SU-DHL-6 (cell line): ENCODE measurements around the gene DDN.

Source experiments
- H2AFZ ChIP-seq: fragments of 200-600 bp; sonication (generic); 2 replicates; pipeline ENCODE4 v1.6.1; 2014; ENCODE audit warnings: low read depth, mild to moderate bottlenecking, moderate library complexity, mixed read lengths, antibody characterized with exemption, low read length; ENCODE audit not compliant: severe bottlenecking
- H3F3A ChIP-seq: fragments of 200-600 bp; shearing (Covaris generic); 2 replicates; pipeline ENCODE4 v1.6.0; 2016; ENCODE audit warnings: antibody characterized with exemption, mild to moderate bottlenecking; ENCODE audit not compliant: insufficient read depth
- H3K27ac ChIP-seq: fragments of 200-600 bp; sonication (generic); 2 replicates; pipeline ENCODE4 v1.5.1; 2016; ENCODE audit warnings: low read depth, mild to moderate bottlenecking, low read length, moderate library complexity, mixed read lengths
- H3K27me3 ChIP-seq: fragments of 200-600 bp; sonication (generic), shearing (Covaris generic); 2 replicates; pipeline ENCODE4 v1.6.0; 2014; ENCODE audit warnings: mild to moderate bottlenecking, low read length
- H3K36me3 ChIP-seq: fragments of 200-600 bp; sonication (generic); 2 replicates; pipeline ENCODE4 v1.6.1; 2014; ENCODE audit warnings: mild to moderate bottlenecking, low read length, mixed read lengths
- H3K4me2 ChIP-seq: fragments of 300-600, 200-600 bp; shearing (Covaris generic), sonication (generic); 2 replicates; pipeline ENCODE4 v1.6.0; 2014; ENCODE audit warnings: low read length, low read depth, mild to moderate bottlenecking; ENCODE audit not compliant: poor library complexity, severe bottlenecking
- H3K4me3 ChIP-seq: fragments of 200-600 bp; sonication (generic); 2 replicates; pipeline ENCODE4 v1.5.1; 2014; ENCODE audit warnings: antibody characterized with exemption, low read length, mild to moderate bottlenecking, mixed read lengths; ENCODE audit not compliant: insufficient read depth, poor library complexity, severe bottlenecking
- H3K79me2 ChIP-seq: fragments of 200-600 bp; sonication (generic); 2 replicates; pipeline ENCODE4 v1.6.1; 2014; ENCODE audit warnings: mild to moderate bottlenecking, low read length, moderate library complexity; ENCODE audit not compliant: insufficient read depth
- H3K9ac ChIP-seq: fragments of 200-600 bp; sonication (generic); 2 replicates; pipeline ENCODE4 v1.7.0; 2014; ENCODE audit warnings: mild to moderate bottlenecking, low read length
- H3K9me2 ChIP-seq: fragments of 200-600 bp; sonication (generic); replicated peaks from 2 replicates; pipeline ENCODE4 v1.6.1; 2014; ENCODE audit warnings: low read length; ENCODE audit not compliant: insufficient read depth
- H3K9me3 ChIP-seq: fragments of 200-600 bp; sonication (generic); 2 replicates; pipeline ENCODE4 v1.6.1; 2014; ENCODE audit warnings: low read length, mixed read lengths; ENCODE audit not compliant: insufficient read depth
- H4K20me1 ChIP-seq: fragments of 200-600 bp; sonication (generic); 2 replicates; pipeline ENCODE4 v1.6.1; 2014; ENCODE audit warnings: low read depth, mild to moderate bottlenecking, antibody characterized with exemption, low read length, moderate library complexity, mixed read lengths
- CTCF ChIP-seq: fragments of 200-600 bp; sonication (generic); IDR thresholded peaks from one replicate; pipeline ENCODE4 v1.5.1; 2017; ENCODE audit warnings: antibody characterized with exemption, mild to moderate bottlenecking, low read length, moderate library complexity; ENCODE audit not compliant: insufficient read depth, poor library complexity, severe bottlenecking
- EZH2phosphoT487 ChIP-seq: fragments of 200-600 bp; sonication (generic), shearing (Covaris generic); conservative IDR thresholded peaks from 2 replicates; pipeline ENCODE4 v1.6.1; 2018; ENCODE audit warnings: mild to moderate bottlenecking, antibody characterized with exemption, low read length, moderate library complexity, mixed read lengths

The DDN gene

GRCh38 chr12:49028666-49029275 lies 29.6 kb upstream of the DDN start:
- Histone ChIP-seq H3K9me2 (no peaks in the 10 kb centered on the region), H3K4me3 (no peak overlapping the region), H3F3A (peaks cover 4% of the 10 kb centered on the region; the same call in 1 of the 2 replicates), H3K27ac (no peak overlapping the region), H4K20me1 (no peaks in the 10 kb centered on the region), H3K9me3 (no peaks in the 10 kb centered on the region), H3K9ac (no peak overlapping the region), H3K27me3 (no peaks in the 10 kb centered on the region), H2AFZ (no peak overlapping the region), H3K36me3 (no peaks in the 10 kb centered on the region; the same call in 1 of the 2 replicates), H3K79me2 (no peaks in the 10 kb centered on the region), H3K4me2 (no peak overlapping the region)
- no peak for TF ChIP-seq EZH2phosphoT487
- no peak for TF ChIP-seq CTCF

GRCh38 chr12:49027846-49028555 lies 28.8 kb upstream of the DDN start:
- no peak overlapping the region for H3K9ac ChIP-seq
- H3K36me3 ChIP-seq = no peaks in the 10 kb centered on the region; the same call in 1 of the 2 replicates
- no peak overlapping the region for H3K4me2 ChIP-seq
- no peak overlapping the region for H3K27ac ChIP-seq
- H3K4me3 ChIP-seq = no peak overlapping the region
- no peaks in the 10 kb centered on the region for H3K79me2 ChIP-seq
- H4K20me1 ChIP-seq = no peaks in the 10 kb centered on the region
- peaks cover 8% of the 10 kb centered on the region for H3F3A ChIP-seq
- no peak overlapping the region for H2AFZ ChIP-seq
- H3K9me3 ChIP-seq = no peaks in the 10 kb centered on the region
- no peaks in the 10 kb centered on the region for H3K27me3 ChIP-seq
- TF ChIP-seq CTCF (no peak), EZH2phosphoT487 (no peak)
- H3K9me2 ChIP-seq = no peaks in the 10 kb centered on the region

- no peak overlapping the region for H3K4me3 ChIP-seq
- no peaks in the 10 kb centered on the region for H4K20me1 ChIP-seq
- no peaks in the 10 kb centered on the region for H3K9me2 ChIP-seq
- H3K27me3 ChIP-seq = no peaks in the 10 kb centered on the region
- H3K27ac ChIP-seq = no peak overlapping the region
- H3K4me2 ChIP-seq = no peak overlapping the region
- H3K36me3 ChIP-seq = no peaks in the 10 kb centered on the region; the same call in 1 of the 2 replicates
- H2AFZ ChIP-seq = no peak overlapping the region
- no peaks in the 10 kb centered on the region for H3K79me2 ChIP-seq
- TF ChIP-seq EZH2phosphoT487 (no peak), CTCF (no peak)
- H3F3A ChIP-seq = peaks cover 8% of the 10 kb centered on the region
- no peak overlapping the region for H3K9ac ChIP-seq
- H3K9me3 ChIP-seq = no peaks in the 10 kb centered on the region
These were observed 27.7 kb upstream of the DDN start for GRCh38 chr12:49026678-49027480.
